Measurements from ENCODE around the gene CDH22. TPM values are rescaled to one million over a fixed set of nuclear protein-coding genes. Genes with fewer than 3 reads are reported as not detected.

The CDH22 gene
- total RNA-seq, 2 experiments from 2014 or later = not detected

DNA sequence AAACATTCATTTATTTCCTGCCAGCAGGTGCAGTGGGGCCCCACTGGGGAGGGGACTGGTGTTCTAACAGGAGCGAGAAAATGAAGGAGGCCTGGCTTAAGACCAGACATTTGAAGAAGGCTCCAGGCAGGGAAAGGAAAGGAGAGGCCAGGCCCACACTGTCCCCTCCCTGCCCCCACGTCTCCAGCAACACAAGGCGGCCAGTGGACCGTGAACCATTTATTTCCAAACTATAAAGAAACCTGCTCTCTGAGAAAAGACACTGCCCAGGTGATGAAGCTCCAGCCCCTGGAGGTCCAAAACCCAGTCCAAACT, 41.4 kb upstream of the CDH22 start:
- no peaks in the 10 kb centered on the region for H3K9me3 Mint-ChIP-seq (ENCODE audit: low read depth)
- H3K27ac Mint-ChIP-seq = peak overlapping the region; percentile 42
- H3K4me3 Mint-ChIP-seq = no peak overlapping the region
- no peak for ATAC-seq
- CTCF ChIA-PET = interaction anchor here (0.6 to 2.6 kb wide), 17 partner anchors 8 to 653 kb away, joined by 3 to 36 read pairs (median 5); partner anchors contain the start of genes CD40 and ELMO2
- peaks cover under 1% of the 10 kb centered on the region for H3K27me3 Mint-ChIP-seq
- peaks cover 3% of the 10 kb centered on the region for H3K36me3 Mint-ChIP-seq
- H3K4me1 Mint-ChIP-seq = peaks cover 14% of the 10 kb centered on the region
- no peak for DNase-seq

DNA sequence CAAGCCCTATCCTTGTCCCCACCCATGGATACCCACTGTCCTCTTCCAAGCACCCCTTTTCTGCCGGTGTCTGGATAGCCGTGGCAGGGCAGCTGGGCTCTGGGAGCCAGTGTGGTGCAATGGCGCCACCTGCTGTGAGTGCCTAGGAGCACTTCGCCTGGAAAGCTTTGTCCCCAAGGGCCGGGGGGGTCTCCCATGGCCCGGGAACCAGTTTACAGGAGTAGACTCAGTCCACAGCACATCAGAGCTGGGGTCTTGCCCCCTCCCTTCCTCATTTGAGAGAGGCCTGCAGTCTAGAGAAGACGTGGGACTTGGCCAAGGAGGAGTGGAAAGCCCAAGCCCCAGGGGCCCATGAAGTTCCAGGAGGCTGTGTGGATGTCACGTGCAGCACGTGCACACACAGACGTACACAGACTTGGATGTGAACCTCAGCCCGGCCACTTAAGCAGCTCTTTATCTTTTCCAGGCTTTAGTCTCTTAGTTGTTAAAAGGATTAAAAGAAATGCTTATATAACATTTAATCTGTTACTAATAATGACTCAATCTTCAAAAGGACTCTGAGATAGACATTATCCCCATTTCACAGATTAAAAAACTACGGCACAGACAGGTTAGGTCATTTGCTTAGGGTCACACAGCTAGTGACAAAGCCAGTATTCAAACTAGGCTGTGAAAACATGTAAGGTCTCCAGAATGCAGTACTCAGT, 40.9 kb upstream of the CDH22 start:
- peak; percentile 66 for DNase-seq
- H3K9me3 Mint-ChIP-seq (ENCODE audit: low read depth) = no peaks in the 10 kb centered on the region
- H3K27ac Mint-ChIP-seq = peak overlapping the region; percentile 42
- no peak overlapping the region for H3K4me3 Mint-ChIP-seq
- CTCF ChIA-PET = interaction anchor here (0.6 to 2.6 kb wide), 33 partner anchors 9 to 652 kb away, joined by 3 to 36 read pairs (median 4); partner anchors contain the start of genes CD40, ELMO2 and OCSTAMP
- H3K36me3 Mint-ChIP-seq = peaks cover 1% of the 10 kb centered on the region
- H3K27me3 Mint-ChIP-seq = peaks cover 3% of the 10 kb centered on the region
- peak; percentile 56 for ATAC-seq
- peaks cover 14% of the 10 kb centered on the region for H3K4me1 Mint-ChIP-seq

GRCh38 chr20:46347841-46348803, 39.8 kb upstream of the CDH22 start:
- Mint-ChIP-seq H3K4me3 (no peak overlapping the region), H3K9me3 (ENCODE audit: low read depth) (no peaks in the 10 kb centered on the region), H3K27ac (no peak overlapping the region), H3K4me1 (peaks cover 14% of the 10 kb centered on the region), H3K36me3 (peaks cover 1% of the 10 kb centered on the region), H3K27me3 (peaks cover 9% of the 10 kb centered on the region)
- CTCF ChIA-PET = interaction anchor here (0.8 to 2.6 kb wide), 28 partner anchors 10 to 335 kb away, joined by 3 to 36 read pairs (median 5); partner anchors contain the start of genes ELMO2 and OCSTAMP
- ATAC-seq = no peak
- DNase-seq = no peak

GRCh38 chr20:46346770-46347169, 38.5 kb upstream of the CDH22 start:
- DNase-seq = no peak
- H3K27ac Mint-ChIP-seq = no peak overlapping the region
- peaks cover 23% of the 10 kb centered on the region for H3K27me3 Mint-ChIP-seq
- no peak overlapping the region for H3K4me3 Mint-ChIP-seq
- no peaks in the 10 kb centered on the region for H3K9me3 Mint-ChIP-seq (ENCODE audit: low read depth)
- peaks cover 14% of the 10 kb centered on the region for H3K4me1 Mint-ChIP-seq
- ATAC-seq = no peak
- H3K36me3 Mint-ChIP-seq = peaks cover 1% of the 10 kb centered on the region
- CTCF ChIA-PET = interaction anchor here (1.0 to 1.7 kb wide), 4 partner anchors 10 to 54 kb away, joined by 3 to 6 read pairs (median 5); no protein-coding TSS in a partner anchor

DNA sequence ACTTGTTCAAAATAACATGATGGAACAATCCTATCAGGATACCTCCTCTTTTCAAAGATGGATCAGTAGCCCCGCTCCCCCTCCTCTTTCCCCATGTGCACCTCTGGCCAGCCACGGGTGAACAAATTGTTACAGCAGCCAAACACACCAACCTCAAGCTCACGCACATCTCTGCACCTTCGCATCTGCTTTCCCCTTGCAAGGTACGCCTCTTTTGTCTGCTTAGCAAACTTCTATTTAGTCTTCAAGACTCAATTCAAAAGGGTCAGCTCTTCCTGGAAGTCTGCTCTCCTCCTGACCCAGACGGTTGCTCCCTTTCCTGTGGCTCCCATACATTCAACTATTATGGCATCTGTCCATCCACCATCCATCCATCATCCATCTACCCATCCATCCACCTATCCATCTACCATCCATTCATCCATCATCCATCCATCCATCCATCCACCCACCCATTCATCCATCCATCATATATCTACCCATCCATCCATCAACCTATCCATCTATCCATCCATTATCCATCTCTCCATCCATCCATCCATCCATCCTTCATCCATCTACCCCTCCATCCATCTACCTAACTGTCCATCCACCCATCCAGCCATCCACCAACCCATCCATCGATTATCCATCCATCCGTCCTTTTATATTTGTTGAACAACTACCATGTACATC, 36.3 kb upstream of the CDH22 start:
- CTCF ChIA-PET = no interaction called here
- ATAC-seq (no peak), DNase-seq (no peak)
- no peaks in the 10 kb centered on the region for H3K9me3 Mint-ChIP-seq (ENCODE audit: low read depth)
- no peaks in the 10 kb centered on the region for H3K36me3 Mint-ChIP-seq
- peaks cover 3% of the 10 kb centered on the region for H3K4me1 Mint-ChIP-seq
- H3K27ac Mint-ChIP-seq = no peak overlapping the region
- no peak overlapping the region for H3K4me3 Mint-ChIP-seq
- H3K27me3 Mint-ChIP-seq = peaks cover 29% of the 10 kb centered on the region

- Mint-ChIP-seq H3K27ac (no peak overlapping the region), H3K4me1 (no peaks in the 10 kb centered on the region), H3K36me3 (no peaks in the 10 kb centered on the region), H3K4me3 (no peak overlapping the region), H3K27me3 (peaks cover 36% of the 10 kb centered on the region), H3K9me3 (ENCODE audit: low read depth) (no peaks in the 10 kb centered on the region)
- no peak for DNase-seq
- ATAC-seq = no peak
- CTCF ChIA-PET = no interaction called here
Measured at GRCh38 chr20:46343975-46344357, 35.7 kb upstream of the CDH22 start.

- ATAC-seq (no peak), DNase-seq (no peak)
- peaks cover 40% of the 10 kb centered on the region for H3K27me3 Mint-ChIP-seq
- H3K4me1 Mint-ChIP-seq = no peaks in the 10 kb centered on the region
- no peaks in the 10 kb centered on the region for H3K9me3 Mint-ChIP-seq (ENCODE audit: low read depth)
- H3K27ac Mint-ChIP-seq = no peak overlapping the region
- H3K36me3 Mint-ChIP-seq = no peaks in the 10 kb centered on the region
- H3K4me3 Mint-ChIP-seq = no peak overlapping the region
- CTCF ChIA-PET = interaction anchor here (1.4 kb wide), 1 partner anchor 329 kb away, joined by 3 read pairs; no protein-coding TSS in a partner anchor
Measured at GRCh38 chr20:46343348-46343974, 35.2 kb upstream of the CDH22 start.

GRCh38 chr20:46342451-46343347, 34.4 kb upstream of the CDH22 start:
- Mint-ChIP-seq H3K4me3 (no peak overlapping the region), H3K27me3 (peaks cover 40% of the 10 kb centered on the region), H3K27ac (no peak overlapping the region), H3K36me3 (no peaks in the 10 kb centered on the region), H3K9me3 (ENCODE audit: low read depth) (no peaks in the 10 kb centered on the region), H3K4me1 (no peaks in the 10 kb centered on the region)
- no peak for ATAC-seq
- CTCF ChIA-PET = interaction anchor here (1.4 kb wide), 1 partner anchor 328 kb away, joined by 3 read pairs; no protein-coding TSS in a partner anchor
- DNase-seq = no peak

GRCh38 chr20:46342010-46342378, 33.7 kb upstream of the CDH22 start:
- Mint-ChIP-seq H3K9me3 (ENCODE audit: low read depth) (no peaks in the 10 kb centered on the region), H3K36me3 (no peaks in the 10 kb centered on the region), H3K27me3 (peaks cover 40% of the 10 kb centered on the region), H3K4me1 (no peaks in the 10 kb centered on the region), H3K27ac (no peak overlapping the region), H3K4me3 (no peak overlapping the region)
- ATAC-seq = no peak
- no peak for DNase-seq
- CTCF ChIA-PET = interaction anchor here (1.4 kb wide), 1 partner anchor 328 kb away, joined by 3 read pairs; no protein-coding TSS in a partner anchor

DNA sequence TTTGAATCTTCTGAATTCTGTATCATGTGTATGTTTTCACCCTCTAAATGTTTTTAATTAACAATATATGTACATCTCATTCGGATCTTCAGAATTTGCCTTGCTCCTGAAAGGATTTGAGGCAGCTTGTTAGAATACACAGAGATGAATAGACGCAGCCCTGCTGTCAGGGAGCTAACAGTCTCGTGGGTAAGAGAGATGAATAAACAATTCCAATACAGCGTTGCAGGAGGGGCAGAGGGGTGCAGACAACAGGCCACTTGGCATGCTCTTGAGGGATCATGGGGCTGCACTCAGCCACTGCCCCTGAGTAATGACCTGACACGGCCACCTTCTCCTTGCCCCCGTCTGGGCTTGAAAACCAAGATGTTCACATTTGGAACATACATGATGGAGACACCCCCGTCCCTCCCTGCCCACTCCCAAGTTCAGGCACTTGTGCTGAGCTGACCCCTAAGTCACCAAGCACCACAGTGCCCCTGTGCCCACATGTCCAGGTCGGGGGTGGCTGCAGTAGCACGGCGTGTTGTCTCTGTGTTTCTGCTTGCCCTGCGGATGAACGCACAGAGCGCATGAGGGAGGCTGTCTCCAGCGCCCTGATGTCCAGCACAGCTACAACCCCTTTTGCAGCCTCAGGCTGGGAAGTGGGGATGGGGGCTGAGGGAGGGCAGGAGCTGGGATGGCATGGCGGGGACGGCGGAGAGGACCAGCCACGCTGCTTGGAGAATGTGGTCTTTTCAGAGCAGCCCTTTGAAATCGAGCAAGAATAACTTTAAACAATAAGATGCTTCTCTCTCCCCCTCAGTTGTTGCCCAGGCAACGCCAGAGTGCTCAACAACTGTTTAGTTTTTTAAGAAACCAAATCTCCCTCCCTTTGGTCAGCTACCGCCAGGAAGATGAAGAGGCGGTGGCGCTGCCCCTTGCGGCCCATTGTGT, 33.0 kb upstream of the CDH22 start:
- Mint-ChIP-seq H3K36me3 (no peaks in the 10 kb centered on the region), H3K4me1 (no peaks in the 10 kb centered on the region), H3K27me3 (peaks cover 44% of the 10 kb centered on the region), H3K4me3 (no peak overlapping the region), H3K27ac (no peak overlapping the region), H3K9me3 (ENCODE audit: low read depth) (no peaks in the 10 kb centered on the region)
- CTCF ChIA-PET = no interaction called here
- ATAC-seq (no peak), DNase-seq (no peak)

GRCh38 chr20:46339037-46339436, 30.7 kb upstream of the CDH22 start:
- Mint-ChIP-seq H3K4me3 (no peak overlapping the region), H3K36me3 (no peaks in the 10 kb centered on the region), H3K9me3 (ENCODE audit: low read depth) (no peaks in the 10 kb centered on the region), H3K4me1 (no peaks in the 10 kb centered on the region), H3K27me3 (peaks cover 53% of the 10 kb centered on the region), H3K27ac (no peak overlapping the region)
- DNase-seq = no peak
- CTCF ChIA-PET = no interaction called here
- no peak for ATAC-seq

All from activated CD8-positive, alpha-beta memory T cell treated with anti-CD3 and anti-CD28 coated beads, Interleukin-2, amount 10 ng/mL, durations not matched to agents 7 days and 5 days (primary cell).